GM19372 (cell line): ENCODE results near the gene SERPINB2.
"Not testable (repeated sequence)": the region's sequence is repeated elsewhere in the genome, so short reads cannot be mapped to it uniquely, and the experiment has no call there.

Experiments
- ATAC-seq: cut with Tn5 transposase; IDR thresholded peaks from one replicate; pipeline ENCODE4 v1.9.1; 2021; ENCODE audit warnings: mild to moderate bottlenecking, low read depth, moderate library complexity; ENCODE audit not compliant: unreplicated experiment

Gene SERPINB2

DNA sequence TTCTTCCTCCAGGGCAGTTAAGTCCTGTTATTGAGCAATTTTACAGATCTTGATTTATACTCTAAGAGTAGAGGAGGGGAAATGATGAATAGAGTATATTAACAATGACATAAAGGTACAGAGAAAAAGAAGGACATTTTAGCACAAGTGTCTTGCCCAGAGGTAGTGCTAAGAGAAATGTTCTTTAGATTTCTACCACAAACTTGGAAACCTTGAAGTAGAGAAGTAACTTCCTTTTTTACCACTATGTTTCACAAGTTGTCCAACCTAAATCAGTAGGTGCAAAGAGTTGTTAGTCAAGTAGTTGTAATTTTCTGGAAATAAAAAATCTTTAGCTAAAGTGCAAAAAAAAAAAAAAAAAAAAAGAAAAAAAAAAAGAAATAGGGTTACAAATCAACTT is 41.9 kb downstream of the SERPINB2 start:
- not testable (repeated sequence) for ATAC-seq

DNA sequence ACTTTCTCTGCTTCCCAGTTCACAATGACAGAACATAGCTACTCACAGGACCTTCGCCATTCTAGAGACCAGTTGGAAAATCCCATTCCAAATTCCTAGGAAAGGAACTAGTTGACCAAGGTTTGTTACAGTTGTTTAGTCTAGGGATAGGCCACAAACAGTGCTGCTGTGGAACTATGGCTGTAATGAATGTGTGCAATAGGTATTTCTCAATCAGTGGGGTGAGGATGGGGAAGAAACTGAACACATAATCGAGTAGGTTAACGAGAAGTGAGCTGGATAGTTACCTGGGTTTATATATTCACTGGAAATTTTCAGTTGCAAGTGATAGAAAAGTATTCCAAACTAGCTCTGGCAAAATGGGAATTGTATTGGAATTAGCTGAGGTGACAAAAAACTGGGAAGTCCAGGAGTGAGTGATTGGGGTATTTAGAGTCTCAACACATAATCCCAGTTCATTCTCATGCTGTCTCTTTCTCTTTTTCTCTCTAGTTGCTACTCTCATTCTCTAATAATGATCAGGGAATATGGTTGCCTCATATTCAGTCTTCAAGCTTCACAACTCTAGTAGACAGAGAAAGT is 43.4 kb downstream of the SERPINB2 start:
- no peak for ATAC-seq

DNA sequence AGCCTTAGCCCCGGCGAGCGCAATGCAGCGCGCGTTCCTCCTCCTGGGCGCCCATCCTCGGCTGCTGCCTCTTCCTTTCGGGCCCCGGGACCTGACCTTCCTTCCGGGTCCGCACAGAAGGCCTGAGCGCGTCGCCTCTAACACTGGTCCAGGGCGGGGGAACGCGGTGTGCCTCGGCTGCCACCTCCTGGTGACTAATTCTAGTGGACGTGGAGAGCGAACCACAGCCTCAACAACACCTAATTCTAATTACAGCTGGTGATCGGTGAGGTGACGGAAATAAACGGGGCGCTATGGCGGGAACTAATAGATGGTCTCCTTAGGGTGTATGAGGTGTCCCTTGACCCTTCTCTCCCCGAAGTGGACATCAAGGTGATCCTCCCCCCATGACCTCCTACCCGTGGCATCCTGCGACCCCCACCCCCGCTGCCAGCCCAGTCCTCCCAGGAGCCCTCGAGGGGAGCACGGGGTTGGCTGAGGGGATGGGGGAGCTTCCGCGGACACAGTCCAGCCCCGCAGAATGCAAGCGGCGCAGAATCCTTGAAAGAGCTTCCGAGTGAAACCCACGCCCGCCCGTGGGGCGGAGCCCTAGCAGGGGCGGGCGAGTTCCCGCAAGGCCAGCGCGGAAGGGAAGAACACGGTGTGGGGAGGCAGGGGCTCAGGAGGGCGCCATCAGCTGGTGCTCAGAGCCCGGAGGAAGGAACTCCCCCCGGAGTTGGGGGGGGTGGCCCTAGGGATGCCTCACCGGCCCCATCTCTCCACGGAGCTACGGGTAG is 48.8 kb downstream of the SERPINB2 start:
- ATAC-seq: peak; percentile 98

DNA sequence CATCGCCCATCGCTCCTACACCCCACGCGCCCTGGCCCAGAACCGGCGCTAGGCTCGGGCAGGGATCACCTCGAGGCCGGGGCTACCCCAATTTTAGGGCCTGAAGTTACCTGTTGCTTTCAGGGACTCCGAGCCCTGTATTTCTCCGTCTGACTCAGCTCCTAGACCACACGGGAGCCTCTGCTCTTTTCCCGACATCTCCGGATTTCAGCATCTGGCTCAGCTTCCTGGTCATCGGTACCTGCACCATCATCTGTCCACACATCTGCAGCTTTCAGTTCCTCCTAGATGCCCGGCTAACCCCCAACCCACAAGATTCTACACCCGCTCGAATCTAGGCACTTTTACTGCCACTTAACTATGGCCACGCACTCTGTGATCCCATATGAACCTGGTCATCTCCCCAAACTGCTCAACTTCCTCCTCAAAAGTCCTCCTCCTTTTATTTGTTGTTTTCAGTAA is 49.5 kb downstream of the SERPINB2 start:
- no peak for ATAC-seq

DNA sequence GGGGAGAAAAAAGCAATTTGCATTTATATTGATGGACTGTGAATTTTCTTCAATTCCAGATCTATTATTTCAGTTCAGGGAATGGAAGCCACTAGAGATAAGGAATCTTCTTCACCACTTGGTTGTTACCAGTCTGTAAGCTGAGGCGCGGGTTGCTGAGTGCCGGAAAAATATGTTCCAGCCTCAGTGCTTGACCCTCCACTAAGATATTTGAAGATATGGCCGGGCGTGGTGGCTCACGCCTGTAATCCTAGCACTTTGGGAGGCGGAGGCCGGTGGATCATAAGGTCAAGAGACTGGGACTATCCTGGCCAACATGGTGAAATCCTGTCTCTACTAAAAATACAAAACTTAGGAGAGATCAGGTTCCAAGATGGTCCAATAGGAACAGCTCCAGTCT is 52.5 kb downstream of the SERPINB2 start:
- no peak for ATAC-seq

DNA sequence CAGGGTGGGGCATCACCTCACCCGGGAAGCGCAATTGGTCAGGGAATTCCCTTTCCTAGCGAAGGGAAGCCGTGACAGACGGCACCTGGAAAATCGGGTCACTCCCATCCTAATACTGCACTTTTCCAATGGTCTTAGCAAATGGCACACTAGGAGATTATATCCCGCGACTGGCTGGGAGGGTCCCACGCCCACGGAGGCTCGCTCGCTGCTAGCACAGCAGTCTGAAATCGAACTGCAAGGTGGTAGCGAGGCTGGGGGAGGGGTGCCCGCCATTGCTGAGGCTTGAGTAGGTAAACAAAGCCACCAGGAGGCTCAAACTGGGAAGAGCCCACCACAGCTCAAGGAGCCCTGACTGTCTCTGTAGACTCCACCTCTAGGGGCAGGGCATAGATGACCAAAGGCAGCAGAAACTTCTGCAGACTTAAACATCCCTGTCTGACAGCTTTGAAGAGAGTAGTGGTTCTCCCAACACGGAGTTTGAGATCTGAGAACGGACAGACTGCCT is 53.1 kb downstream of the SERPINB2 start:
- not testable (repeated sequence) for ATAC-seq

DNA sequence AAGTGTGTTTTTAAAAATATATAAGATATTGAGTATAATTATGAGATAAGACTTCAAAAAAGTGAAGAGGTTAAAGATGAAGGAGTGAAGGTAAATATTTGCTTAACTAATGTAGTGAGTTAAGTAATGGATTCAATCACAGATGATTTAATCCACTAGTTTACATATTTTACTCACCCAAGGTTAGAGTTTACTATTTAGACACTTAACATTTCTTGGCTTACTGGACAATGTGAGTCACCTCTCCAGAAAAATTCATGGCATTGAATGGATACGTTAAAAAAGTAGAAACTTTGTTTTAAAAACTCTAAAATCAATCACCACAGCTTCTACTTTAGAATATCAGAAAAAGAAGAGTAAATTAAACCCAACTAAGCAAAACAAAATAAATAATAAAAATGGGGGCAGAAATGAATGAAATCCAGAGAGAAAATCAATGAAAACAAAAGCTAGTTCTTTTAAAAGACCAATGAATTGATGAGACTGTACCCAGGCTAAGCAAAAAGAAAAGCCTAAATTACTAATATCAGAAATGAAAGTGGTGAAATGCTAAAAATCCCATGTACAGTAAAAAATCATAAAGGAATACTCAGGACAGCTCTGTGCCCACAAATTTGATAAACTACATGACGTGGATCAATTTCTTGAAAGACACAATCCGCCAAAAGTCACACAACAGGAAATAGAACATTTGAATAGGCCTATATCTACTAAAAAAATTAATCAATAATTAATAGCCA is 59.7 kb downstream of the SERPINB2 start:
- ATAC-seq: no peak

DNA sequence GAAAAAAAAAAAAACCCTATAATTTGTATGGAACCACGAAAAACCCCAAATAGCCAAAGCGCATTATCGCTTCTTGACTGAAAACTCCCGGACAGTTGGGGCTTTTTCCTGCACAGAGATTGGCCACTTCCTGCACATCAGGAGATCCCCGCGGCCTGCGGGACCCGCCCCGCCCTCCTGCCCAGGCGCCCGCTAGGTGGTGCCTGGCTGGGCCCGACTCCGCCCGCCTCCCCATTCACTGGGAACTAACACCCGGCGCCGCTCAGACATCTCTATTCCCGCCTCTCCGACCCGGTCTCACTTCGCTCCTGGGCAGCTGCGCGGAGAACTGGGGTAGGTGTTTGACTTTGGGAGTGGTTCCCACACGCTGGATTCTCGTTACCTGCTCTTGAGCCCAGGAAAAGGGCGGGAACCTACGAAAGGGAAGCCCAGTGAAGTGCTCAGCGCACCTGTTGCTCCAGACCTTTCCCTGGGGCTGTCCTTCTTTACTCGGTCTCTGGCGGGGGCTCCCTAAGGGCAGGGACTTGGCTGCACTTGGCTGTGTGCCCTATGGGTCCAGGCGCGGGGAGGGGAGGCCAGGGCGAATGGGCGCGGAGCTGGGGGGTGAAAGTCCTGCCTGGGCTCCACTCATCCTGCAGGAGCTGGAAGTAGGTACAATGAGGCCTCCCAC is 61.7 kb downstream of the SERPINB2 start, which contains the start of gene HMSD:
TSS of gene HMSD (plus strand) at position 234 of the 670 bp plus-strand sequence. CDS start 4,155 bp downstream, outside the sequence.
- ATAC-seq: peak; percentile 87

DNA sequence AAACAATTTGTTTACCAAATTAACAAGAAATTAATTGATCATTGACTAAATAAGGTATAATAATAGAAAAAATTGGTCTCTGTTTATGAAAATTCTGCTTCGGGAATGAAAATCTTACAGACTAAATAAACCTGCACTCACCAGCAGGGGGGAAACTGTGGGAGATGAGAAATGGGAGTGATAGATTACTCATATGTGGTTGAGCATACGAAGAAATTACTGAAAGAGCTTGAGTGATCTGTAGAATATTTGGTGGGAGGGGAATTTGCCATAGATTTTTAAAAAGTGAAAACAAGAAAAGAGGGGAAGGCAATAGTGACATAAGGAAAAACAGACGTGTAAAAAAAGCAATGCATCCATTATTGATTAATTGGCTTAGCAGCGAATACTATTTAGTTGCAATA is 63.8 kb downstream of the SERPINB2 start:
- peak; percentile 49 for ATAC-seq
